ENCODE results near the gene GSTM3. TPM values are rescaled to one million over a fixed set of nuclear protein-coding genes. Genes with fewer than 3 reads are reported as not detected.

Gene GSTM3
- total RNA-seq, 4 donors from 2014 or later, result 8.2 to 34.1 (median 24.3) TPM

- H3K27me3 ChIP-seq, result no peaks in the 10 kb centered on the region
- in situ Hi-C loops (cut with MboI; ENCODE audit: low pct_ligation_motif_present in 1 of 4, low pct_unique_long_range_greater_than_20kb in 1 of 4, low sequenced_read_pairs in 3 of 4) (loop anchor here in 1 of 4 donors (5.0 kb wide), 1 partner anchor 109 kb away; no protein-coding TSS in a partner anchor), intact Hi-C loops (cut with DNase I; ENCODE audit: low total_unique reads) (no loop called here)
- 83 to 90% methylated on average over 2 to 14 of the region's 14 CpGs for WGBS, 2 donors (ENCODE audit: low coverage in 1 of 2)
- peak overlapping the region in 1 of 4 donors; percentile 62 for H3K4me3 ChIP-seq
- H3K27ac ChIP-seq, result peak overlapping the region in 3 of 4 donors; percentile 89 to 96 (median 91)
- no peak for TF ChIP-seq POLR2A (IDR thresholded peaks at IDR 0.05)
- TF ChIP-seq POLR2AphosphoS5 (IDR thresholded peaks at IDR 0.05), result peak in 1 of 3 donors; percentile 44
- TF ChIP-seq CTCF (IDR thresholded peaks at IDR 0.05), result no peak
- TF ChIP-seq EP300 (IDR thresholded peaks at IDR 0.05; ENCODE audit: low read depth), result no peak
- peaks cover 22 to 46% (median 35%) of the 10 kb centered on the region in 4 donors for H3K4me1 ChIP-seq
- H3K9me3 ChIP-seq, result no peaks in the 10 kb centered on the region
- DNase-seq, result peak; percentile 15
- H3K36me3 ChIP-seq, result peaks cover 0 to 13% (median 1%) of the 10 kb centered on the region in 4 donors
Observed at GRCh38 chr1:109761227-109762038, 20.6 kb upstream of the GSTM3 start.

GRCh38 chr1:109760581-109761226, 19.9 kb upstream of the GSTM3 start:
- Histone ChIP-seq H3K36me3 (peaks cover 0 to 13% (median 5%) of the 10 kb centered on the region in 4 donors), H3K27ac (no peak overlapping the region), H3K4me3 (no peak overlapping the region), H3K27me3 (no peaks in the 10 kb centered on the region), H3K9me3 (no peaks in the 10 kb centered on the region), H3K4me1 (peaks cover 22 to 38% (median 29%) of the 10 kb centered on the region in 4 donors)
- peak; percentile 7 for DNase-seq
- in situ Hi-C loops (cut with MboI; ENCODE audit: low pct_ligation_motif_present in 1 of 4, low pct_unique_long_range_greater_than_20kb in 1 of 4, low sequenced_read_pairs in 3 of 4) (loop anchor here in 1 of 4 donors (5.0 kb wide), 1 partner anchor 108 kb away; no protein-coding TSS in a partner anchor), intact Hi-C loops (cut with DNase I; ENCODE audit: low total_unique reads) (no loop called here)
- TF ChIP-seq EP300 (IDR thresholded peaks at IDR 0.05; ENCODE audit: low read depth) (no peak), POLR2A (IDR thresholded peaks at IDR 0.05) (no peak), CTCF (IDR thresholded peaks at IDR 0.05) (no peak), POLR2AphosphoS5 (IDR thresholded peaks at IDR 0.05) (no peak)
- WGBS, 2 donors (ENCODE audit: low coverage in 1 of 2), result 87% methylated on average over 6 of the region's 7 CpGs; no CpG with 5 or more reads in 1 of the 2 donors

- 84 to 100% methylated on average over 2 to 11 of the region's 11 CpGs for WGBS, 2 donors (ENCODE audit: low coverage in 1 of 2)
- H3K36me3 ChIP-seq, result peaks cover 0 to 13% (median 6%) of the 10 kb centered on the region in 4 donors
- intact Hi-C loops (cut with DNase I; ENCODE audit: low total_unique reads), result no loop called here
- H3K9me3 ChIP-seq, result no peaks in the 10 kb centered on the region
- DNase-seq, result peak; percentile 7
- no peaks in the 10 kb centered on the region for H3K27me3 ChIP-seq
- in situ Hi-C loops (cut with MboI; ENCODE audit: low pct_ligation_motif_present in 1 of 4, low pct_unique_long_range_greater_than_20kb in 1 of 4, low sequenced_read_pairs in 3 of 4), result loop anchor here in 1 of 4 donors (5.0 kb wide), 1 partner anchor 107 kb away; no protein-coding TSS in a partner anchor
- H3K27ac ChIP-seq, result no peak overlapping the region
- H3K4me1 ChIP-seq, result peaks cover 12 to 28% (median 19%) of the 10 kb centered on the region in 4 donors
- no peak overlapping the region for H3K4me3 ChIP-seq
- no peak for TF ChIP-seq POLR2AphosphoS5 (IDR thresholded peaks at IDR 0.05)
- TF ChIP-seq EP300 (IDR thresholded peaks at IDR 0.05; ENCODE audit: low read depth), result no peak
- no peak for TF ChIP-seq POLR2A (IDR thresholded peaks at IDR 0.05)
- no peak for TF ChIP-seq CTCF (IDR thresholded peaks at IDR 0.05)
Observed at GRCh38 chr1:109759513-109760334, 18.9 kb upstream of the GSTM3 start.
